Aorta (tissue), 5 donors: Measurements from ENCODE around the gene IKBKG. TPM values are rescaled to one million over a fixed set of nuclear protein-coding genes. Genes with fewer than 3 reads are reported as not detected.
"Not testable (repeated sequence)": the region's sequence is repeated elsewhere in the genome, so short reads cannot be mapped to it uniquely, and the experiment has no call there.

Experiments
- ATAC-seq: fragments of 200-7000 bp; cut with Tn5 transposase; one replicate; pipeline ENCODE4 v1.9.1; 2022; ENCODE audit warnings: moderate library complexity; ENCODE audit not compliant: low FRiP score
- DNase-seq, 2 donors: peaks; one replicate each; pipeline ENCODE4 v3.0.0-alpha.2; 2020
- H3K27ac ChIP-seq, 2 donors: one replicate each; pipeline ENCODE4 v1.5.1; 2013; ENCODE audit warnings: low read length in 2 of 2, mild to moderate bottlenecking in 2 of 2, moderate library complexity in 2 of 2, control low read depth in 1 of 2, inconsistent platforms in 1 of 2, low read depth in 1 of 2
- H3K27me3 ChIP-seq, 2 donors: one replicate each; pipeline ENCODE4 v1.6.1; 2013; ENCODE audit warnings: control low read depth in 1 of 2, low read length in 1 of 2, mild to moderate bottlenecking in 1 of 2, moderate library complexity in 1 of 2; ENCODE audit not compliant: insufficient read depth in 2 of 2, control insufficient read depth in 1 of 2
- H3K36me3 ChIP-seq, 2 donors: one replicate each; pipeline ENCODE4 v1.6.1; 2013; ENCODE audit warnings: control low read depth in 1 of 2, low read length in 1 of 2, mild to moderate bottlenecking in 1 of 2; ENCODE audit not compliant: insufficient read depth in 2 of 2, control insufficient read depth in 1 of 2
- H3K4me1 ChIP-seq, 2 donors: one replicate each; pipeline ENCODE4 v1.6.1; 2013; ENCODE audit warnings: low read length in 2 of 2, control low read depth in 1 of 2, mild to moderate bottlenecking in 1 of 2, moderate library complexity in 1 of 2; ENCODE audit not compliant: insufficient read depth in 2 of 2, control insufficient read depth in 1 of 2
- H3K4me3 ChIP-seq, 2 donors: one replicate each; pipeline ENCODE4 v1.5.1; 2013; ENCODE audit warnings: low read length in 2 of 2, control low read depth in 1 of 2, mild to moderate bottlenecking in 1 of 2
- H3K9me3 ChIP-seq: one replicate; pipeline ENCODE4 v1.6.1; 2013; ENCODE audit warnings: mild to moderate bottlenecking, low read length; ENCODE audit not compliant: control insufficient read depth
- WGBS, 2 donors: extraction: QIAGEN DNeasy Blood & Tissue Kit; methylation state at CpG; one replicate each; pipeline ENCODE4 v1.1.7; 2013; 5-methylcytosine and 5-hydroxymethylcytosine counted together
- intact Hi-C, 2 donors: fragments of 100-400 bp; cut with DNase I; formaldehyde crosslinking; loops; one replicate each; pipeline versions ENCODE4 v1.14.2 to v1.15.0; 2022
- long read RNA-seq, 2 donors: library from polyadenylated mRNA; unstranded; transcript quantifications; one replicate each; pipeline ENCODE4 v2.0.0, GENCODE V29; 2020 to 2021
- polyA plus RNA-seq, 2 donors: library from polyadenylated mRNA; stranded (reverse); fragments of 200-250 nt; gene quantifications; one replicate each; pipeline ENCODE4 v1.2.3, GENCODE V29; 2013
- total RNA-seq, 2 donors: library from RNA; stranded (reverse); fragmentation: NEBNext Ultra II Directional; extraction: Animal tissue kit (Norgen Biotek cat#: 25700); gene quantifications; one replicate each; pipeline ENCODE4 v1.2.1, GENCODE V29; 2021
- donor health status: healthy with polysubstance abuse.
- donor health status: Bipolar disorder and iron deficiency.
- donor health status: DM: no; HTN: no; CAD: no.
- donor health status: DM: no; HTN: no; CAD: no.
- donor health status: DM: yes; HTN: yes; CAD: no.

Gene IKBKG, protein sequence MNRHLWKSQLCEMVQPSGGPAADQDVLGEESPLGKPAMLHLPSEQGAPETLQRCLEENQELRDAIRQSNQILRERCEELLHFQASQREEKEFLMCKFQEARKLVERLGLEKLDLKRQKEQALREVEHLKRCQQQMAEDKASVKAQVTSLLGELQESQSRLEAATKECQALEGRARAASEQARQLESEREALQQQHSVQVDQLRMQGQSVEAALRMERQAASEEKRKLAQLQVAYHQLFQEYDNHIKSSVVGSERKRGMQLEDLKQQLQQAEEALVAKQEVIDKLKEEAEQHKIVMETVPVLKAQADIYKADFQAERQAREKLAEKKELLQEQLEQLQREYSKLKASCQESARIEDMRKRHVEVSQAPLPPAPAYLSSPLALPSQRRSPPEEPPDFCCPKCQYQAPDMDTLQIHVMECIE
- total RNA-seq, result 10 to 100 TPM; 30.3 to 31.8 TPM
- polyA plus RNA-seq, result 10 to 100 TPM; 12.0 to 51.3 TPM
- long read RNA-seq, donor 1, transcript IKBKG-212 (10 exons, 1,949 nt), result minor isoform, 5 of 91 reads
- long read RNA-seq, donor 1, transcript IKBKG-206 (10 exons, 2,299 nt), result major isoform, 58 of 91 reads
- long read RNA-seq, donor 1, partial matches to known transcripts, result 11 of 91 reads
- long read RNA-seq, donor 1, other reads (novel, unspliced or antisense), result 14 of 91 reads
- long read RNA-seq, donor 2, transcript IKBKG-206 (10 exons, 2,299 nt), result major isoform, 13 of 22 reads
- long read RNA-seq, donor 2, partial matches to known transcripts, result 3 of 22 reads
- long read RNA-seq, donor 2, other reads (novel, unspliced or antisense), result 4 of 22 reads

DNA sequence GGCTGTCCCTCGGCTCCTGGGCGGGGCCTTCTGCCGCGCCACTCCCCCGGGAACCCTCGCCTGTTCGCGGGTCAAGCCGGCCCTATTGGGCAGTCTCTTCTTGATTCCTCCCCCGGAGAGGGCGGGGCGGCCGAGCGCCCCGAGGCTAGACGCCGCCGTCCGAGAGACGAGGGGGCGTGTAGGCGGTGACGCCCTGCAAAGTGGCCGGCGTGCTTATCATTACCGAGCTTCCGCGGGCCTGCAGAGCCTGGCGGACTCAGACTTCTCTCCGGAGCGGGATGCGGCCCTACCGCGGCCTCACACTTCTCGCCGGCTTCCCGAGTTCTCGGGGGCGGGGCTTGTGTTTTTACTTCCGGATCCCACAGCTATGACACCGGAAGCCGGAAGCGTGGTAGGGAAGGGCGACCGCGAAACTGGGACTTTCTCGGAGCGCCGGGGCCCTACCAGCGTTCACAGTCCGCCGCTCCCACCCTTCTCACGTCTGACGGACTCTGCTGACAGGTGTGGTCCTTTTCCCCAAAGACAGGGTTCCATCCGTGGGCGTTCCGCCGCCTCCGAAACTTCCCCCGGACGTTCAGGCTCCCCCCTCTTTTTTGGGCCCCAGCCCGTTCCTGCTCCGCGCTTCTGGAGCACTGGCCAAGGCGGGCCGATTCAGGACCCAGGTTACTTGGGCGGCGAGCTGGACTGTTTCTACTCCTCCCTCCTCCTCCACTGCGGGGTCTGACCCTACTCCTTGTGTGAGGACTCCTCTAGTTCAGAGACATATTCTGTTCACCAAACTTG, at the start of gene IKBKG:
TSS of gene IKBKG (plus strand) at position 376 of the 783 bp plus-strand sequence. CDS start 4,383 bp downstream, outside the sequence.
- no peaks in the 10 kb centered on the region for H3K9me3 ChIP-seq
- WGBS, 2 donors, result 1 to 27% methylated on average over 63 to 69 of the region's 69 CpGs
- DNase-seq, result peak; percentile 93 to 94
- H3K27me3 ChIP-seq, result no peaks in the 10 kb centered on the region
- no peaks in the 10 kb centered on the region for H3K4me1 ChIP-seq
- H3K4me3 ChIP-seq, result peak within 1 kb of the TSS; percentile 9 to 24
- peak; percentile 95 for ATAC-seq
- H3K27ac ChIP-seq, result peak within 1 kb of the TSS in 1 of 2 donors; percentile 72
- intact Hi-C loops, result no loop called here
- no peaks in the 10 kb centered on the region for H3K36me3 ChIP-seq

DNA sequence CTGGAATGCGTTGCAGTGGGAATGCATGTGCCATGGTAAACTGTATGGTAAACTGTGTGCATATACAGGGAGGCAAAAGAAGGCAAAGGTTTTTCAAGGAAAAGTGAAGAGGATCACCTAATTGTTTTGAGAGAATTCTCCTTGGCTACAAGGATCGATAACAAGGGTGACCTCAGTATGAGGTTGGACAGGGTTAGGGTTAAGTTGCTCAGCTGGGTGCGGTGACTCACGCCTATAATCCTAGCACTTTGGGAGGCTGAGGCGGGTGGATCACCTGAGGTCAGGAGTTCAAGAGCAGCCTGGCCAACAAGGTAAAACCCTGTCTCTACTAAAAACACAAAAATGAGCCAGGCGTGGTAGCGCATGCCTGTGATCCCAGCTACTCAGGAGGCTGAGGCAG, 46.0 kb upstream of the IKBKG start:
- H3K4me1 ChIP-seq, ATAC-seq, H3K36me3 ChIP-seq, H3K9me3 ChIP-seq, H3K27ac ChIP-seq, DNase-seq, H3K27me3 ChIP-seq, intact Hi-C loops, H3K4me3 ChIP-seq: not testable (repeated sequence)
- WGBS, 2 donors, result 83 to 91% methylated on average over 7 of the region's 7 CpGs

DNA sequence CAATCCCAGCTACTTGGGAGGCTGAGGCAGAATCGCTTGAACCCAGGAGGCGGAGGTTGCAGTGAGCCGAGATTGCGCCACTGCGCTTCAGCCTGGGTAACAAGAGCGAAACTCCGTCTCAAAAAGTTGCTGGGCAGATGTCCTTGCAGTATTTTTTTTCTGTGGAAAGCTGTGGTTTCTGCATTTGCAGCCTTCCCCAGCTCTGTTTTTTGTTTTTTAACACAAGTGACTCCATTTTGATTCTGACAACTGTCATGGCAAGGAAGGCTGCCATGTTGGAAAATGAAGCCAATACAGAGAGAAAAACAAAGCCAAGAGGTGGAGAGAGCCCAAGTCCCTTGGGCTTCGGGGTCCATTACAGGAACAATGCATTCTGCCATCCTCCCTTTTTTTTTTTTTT, 45.3 kb upstream of the IKBKG start:
- Histone ChIP-seq H3K36me3 (no peaks in the 10 kb centered on the region), H3K9me3 (no peaks in the 10 kb centered on the region), H3K27ac (no peak overlapping the region), H3K27me3 (no peaks in the 10 kb centered on the region), H3K4me3 (no peak overlapping the region), H3K4me1 (no peaks in the 10 kb centered on the region)
- intact Hi-C loops, result no loop called here
- ATAC-seq, result no peak
- no peak for DNase-seq
- WGBS, 2 donors, result 85 to 91% methylated on average over 8 of the region's 8 CpGs

DNA sequence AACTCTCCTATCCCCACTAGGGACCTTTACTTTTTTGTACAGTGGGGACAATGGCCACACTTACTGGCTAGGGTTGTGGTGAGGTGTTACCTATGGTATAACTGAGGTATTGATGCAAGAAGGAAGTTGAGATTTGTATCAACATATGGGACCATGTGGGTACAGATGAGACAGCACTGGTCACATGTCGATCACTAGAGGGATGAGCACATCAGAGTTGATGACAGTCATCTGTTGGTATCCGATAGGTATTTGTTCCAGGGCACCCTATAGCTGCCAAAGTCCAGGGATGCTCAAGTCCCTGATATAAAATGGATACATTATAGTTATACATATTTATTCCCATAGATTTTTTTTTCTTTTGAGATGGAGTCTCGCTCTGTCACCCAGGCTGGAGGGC, 44.4 kb upstream of the IKBKG start:
- WGBS, 2 donors, result 91 to 96% methylated on average over 3 of the region's 3 CpGs
- DNase-seq (no peak), ATAC-seq (no peak)
- Histone ChIP-seq H3K9me3 (no peaks in the 10 kb centered on the region), H3K4me3 (no peak overlapping the region), H3K36me3 (peaks cover 0 to 4% of the 10 kb centered on the region in 2 donors), H3K27ac (no peak overlapping the region), H3K27me3 (no peaks in the 10 kb centered on the region), H3K4me1 (no peaks in the 10 kb centered on the region)
- intact Hi-C loops, result no loop called here

DNA sequence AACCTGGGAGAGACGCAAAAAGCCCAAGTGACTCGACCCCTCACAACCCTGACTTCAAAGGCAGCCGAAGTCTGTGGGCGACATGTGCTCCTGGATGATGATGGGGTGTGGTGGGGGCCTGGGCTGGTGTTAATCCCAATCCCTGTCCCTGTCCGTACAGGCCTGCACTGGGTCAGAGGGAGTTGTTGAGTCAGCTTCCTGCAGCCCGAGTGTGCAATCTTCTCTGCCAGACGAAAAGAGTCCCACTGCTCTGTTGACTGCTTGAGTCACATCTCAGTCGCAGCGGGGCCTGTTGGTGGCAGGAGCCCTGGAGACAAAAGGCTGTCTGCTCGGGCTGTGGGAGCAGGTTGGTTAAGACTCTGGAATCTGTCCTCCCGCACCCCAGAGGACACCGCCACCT, 41.7 kb upstream of the IKBKG start:
- H3K27me3 ChIP-seq, result no peaks in the 10 kb centered on the region
- no peaks in the 10 kb centered on the region for H3K9me3 ChIP-seq
- H3K27ac ChIP-seq, result no peak overlapping the region
- DNase-seq (no peak), ATAC-seq (no peak)
- H3K36me3 ChIP-seq, result peaks cover 0 to 4% of the 10 kb centered on the region in 2 donors
- H3K4me1 ChIP-seq, result no peaks in the 10 kb centered on the region
- H3K4me3 ChIP-seq, result no peak overlapping the region
- intact Hi-C loops, result no loop called here
- WGBS, 2 donors, result 71 to 78% methylated on average over 12 of the region's 12 CpGs

DNA sequence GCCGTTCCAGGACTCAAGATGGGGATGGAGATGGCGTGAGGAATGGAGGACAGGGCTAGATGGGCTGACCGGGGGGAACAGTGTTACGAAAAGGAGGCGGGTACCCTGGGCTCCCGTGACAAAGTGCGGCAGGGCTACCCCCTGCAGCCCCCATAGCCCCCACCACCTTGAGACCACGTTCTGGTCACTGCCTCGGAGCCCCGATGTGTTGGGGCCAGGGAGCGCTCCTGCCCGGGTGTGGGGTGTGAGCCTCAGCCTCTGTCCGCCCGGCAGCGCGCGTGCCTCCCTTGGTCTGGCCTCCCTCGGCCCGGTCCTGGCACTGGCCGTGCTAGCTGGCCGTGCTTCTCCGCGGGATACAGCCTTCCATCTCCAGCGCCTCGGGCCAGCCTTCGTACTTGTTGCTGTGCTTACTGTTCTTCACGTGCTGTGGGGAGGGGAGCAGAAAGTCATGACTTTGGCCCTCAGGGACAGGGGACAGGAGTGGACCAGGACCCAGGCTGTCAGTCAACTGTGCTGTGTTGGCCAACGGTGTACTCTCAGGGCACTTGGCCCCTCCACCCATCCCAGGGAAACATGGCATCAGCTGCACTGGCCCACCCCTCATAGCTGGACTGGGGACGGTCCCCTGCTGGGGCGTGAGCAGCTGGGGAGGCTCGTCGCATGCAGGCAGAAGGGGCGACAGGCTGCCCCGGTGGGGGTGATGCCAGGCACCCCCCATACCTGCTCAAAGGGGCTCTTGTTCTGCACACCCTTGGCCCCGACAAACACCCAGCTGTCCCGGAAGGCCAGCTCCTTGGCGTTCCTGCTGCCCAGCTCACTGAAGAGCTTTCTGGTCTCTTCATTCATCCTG, 40.7 kb upstream of the IKBKG start:
- DNase-seq, result no peak
- ATAC-seq, result no peak
- 92 to 93% methylated on average over 37 of the region's 37 CpGs for WGBS, 2 donors
- peaks cover 0 to 4% of the 10 kb centered on the region in 2 donors for H3K36me3 ChIP-seq
- H3K27ac ChIP-seq, result no peak overlapping the region
- H3K9me3 ChIP-seq, result no peaks in the 10 kb centered on the region
- H3K4me1 ChIP-seq, result no peaks in the 10 kb centered on the region
- H3K27me3 ChIP-seq, result no peaks in the 10 kb centered on the region
- H3K4me3 ChIP-seq, result no peak overlapping the region
- intact Hi-C loops, result no loop called here

DNA sequence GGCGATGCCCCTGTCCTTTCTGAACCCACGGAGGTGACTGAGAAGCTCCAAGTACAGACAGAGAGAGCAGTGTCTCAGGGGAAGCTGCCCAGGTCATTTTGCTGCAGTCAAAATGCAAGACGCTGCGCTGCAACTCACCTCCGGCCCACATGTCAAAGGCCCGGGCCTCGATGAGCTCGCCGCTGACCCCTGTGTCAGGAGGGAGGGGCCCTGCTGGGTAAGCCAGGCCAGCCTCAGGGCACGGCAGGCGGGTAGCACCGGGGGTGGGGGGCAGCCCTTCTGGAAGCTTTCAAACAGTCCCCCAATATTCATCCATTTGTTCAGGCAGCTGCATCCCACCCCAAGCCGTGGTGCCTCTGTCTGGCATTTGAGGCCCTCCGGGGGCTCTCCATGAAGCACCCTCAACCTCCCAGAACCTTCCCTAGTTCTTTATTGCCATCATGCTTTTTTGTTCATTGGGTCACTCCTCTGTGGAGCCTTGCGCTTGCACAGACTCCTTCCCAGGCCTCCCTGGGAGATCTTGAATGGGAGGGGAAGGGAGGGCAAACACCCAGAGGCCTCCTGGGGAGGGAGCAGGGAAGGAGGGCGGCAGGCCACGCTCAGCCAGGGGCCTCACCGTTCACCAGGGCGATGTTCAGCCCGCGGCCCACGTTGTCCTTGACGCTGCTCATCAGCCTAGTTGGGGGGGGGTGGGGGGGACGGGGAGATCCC, 39.6 kb upstream of the IKBKG start:
- H3K27ac ChIP-seq, result no peak overlapping the region
- intact Hi-C loops, result no loop called here
- ATAC-seq, result no peak
- WGBS, 2 donors, result 79 to 82% methylated on average over 20 to 24 of the region's 24 CpGs
- no peaks in the 10 kb centered on the region for H3K9me3 ChIP-seq
- no peak for DNase-seq
- no peak overlapping the region for H3K4me3 ChIP-seq
- H3K4me1 ChIP-seq, result no peaks in the 10 kb centered on the region
- peaks cover 0 to 4% of the 10 kb centered on the region in 2 donors for H3K36me3 ChIP-seq
- no peaks in the 10 kb centered on the region for H3K27me3 ChIP-seq
